ENCODE data around the gene DGKH. TPM values are rescaled to one million over a fixed set of nuclear protein-coding genes. Genes with fewer than 3 reads are reported as not detected.

DGKH gene
- total RNA-seq, 1 experiment from 2014 or later, result 9.3 TPM

GRCh38 chr13:42002066-42002465 lies 46.4 kb upstream of the DGKH start:
- Histone ChIP-seq H3K9me3 (ENCODE audit: insufficient read depth, low read depth) (no peaks in the 10 kb centered on the region), H3K36me3 (ENCODE audit: low read depth) (no peaks in the 10 kb centered on the region), H3K27me3 (ENCODE audit: insufficient read depth, low read depth) (no peaks in the 10 kb centered on the region), H3K4me1 (replicated peaks; ENCODE audit: insufficient read depth) (no peaks in the 10 kb centered on the region), H2AFZ (no peak overlapping the region), H3K4me2 (no peak overlapping the region), H3K4me3 (no peak overlapping the region), H3F3A (ENCODE audit: insufficient read depth, low read depth) (no peaks in the 10 kb centered on the region), H3K27ac (no peak overlapping the region), H4K20me1 (ENCODE audit: insufficient read depth) (no peaks in the 10 kb centered on the region), H3K79me2 (ENCODE audit: low read depth) (no peaks in the 10 kb centered on the region), H3K9me2 (ENCODE audit: insufficient read depth) (no peaks in the 10 kb centered on the region)
- BruUV-seq (replicated peaks), result no TSS peak
- ChIA-PET CTCF (no interaction called here), POLR2A (ENCODE audit: unreplicated experiment) (no interaction called here)
- intact Hi-C loops (cut with micrococcal nuclease; ENCODE audit: unreplicated experiment), result no loop called here
- DNase-seq, result no peak
- TF ChIP-seq CTCF (conservative IDR thresholded peaks at IDR 0.05) (no peak), EZH2 (IDR thresholded peaks at IDR 0.05; ENCODE audit: low read depth) (no peak)

- no peaks in the 10 kb centered on the region for H3K9me3 ChIP-seq (ENCODE audit: insufficient read depth, low read depth)
- ChIA-PET CTCF (no interaction called here), POLR2A (ENCODE audit: unreplicated experiment) (no interaction called here)
- intact Hi-C loops (cut with micrococcal nuclease; ENCODE audit: unreplicated experiment), result no loop called here
- no peak overlapping the region for H3K27ac ChIP-seq
- no peaks in the 10 kb centered on the region for H3K79me2 ChIP-seq (ENCODE audit: low read depth)
- peak in 1 of 2 experiments; percentile 53 for DNase-seq
- no peaks in the 10 kb centered on the region for H3K9me2 ChIP-seq (ENCODE audit: insufficient read depth)
- H3K4me3 ChIP-seq, result no peak overlapping the region
- TF ChIP-seq CTCF (conservative IDR thresholded peaks at IDR 0.05) (no peak), EZH2 (IDR thresholded peaks at IDR 0.05; ENCODE audit: low read depth) (no peak)
- no TSS peak for BruUV-seq (replicated peaks)
- H2AFZ ChIP-seq, result no peak overlapping the region
- no peaks in the 10 kb centered on the region for H3K4me1 ChIP-seq (replicated peaks; ENCODE audit: insufficient read depth)
- H3K36me3 ChIP-seq (ENCODE audit: low read depth), result no peaks in the 10 kb centered on the region
- H3F3A ChIP-seq (ENCODE audit: insufficient read depth, low read depth), result no peaks in the 10 kb centered on the region
- H4K20me1 ChIP-seq (ENCODE audit: insufficient read depth), result no peaks in the 10 kb centered on the region
- no peak overlapping the region for H3K4me2 ChIP-seq
- H3K27me3 ChIP-seq (ENCODE audit: insufficient read depth, low read depth), result no peaks in the 10 kb centered on the region
Observed at GRCh38 chr13:42007844-42008243, 40.6 kb upstream of the DGKH start.

GRCh38 chr13:42009057-42009456 lies 39.4 kb upstream of the DGKH start:
- BruUV-seq (replicated peaks), result no TSS peak

More at GRCh38 chr13:42009057-42009456, 39.4 kb upstream of the DGKH start:
- no peaks in the 10 kb centered on the region for H4K20me1 ChIP-seq (ENCODE audit: insufficient read depth)
- no peaks in the 10 kb centered on the region for H3K4me1 ChIP-seq (replicated peaks; ENCODE audit: insufficient read depth)
- no peaks in the 10 kb centered on the region for H3F3A ChIP-seq (ENCODE audit: insufficient read depth, low read depth)
- ChIA-PET CTCF (no interaction called here), POLR2A (ENCODE audit: unreplicated experiment) (no interaction called here)
- no peaks in the 10 kb centered on the region for H3K9me3 ChIP-seq (ENCODE audit: insufficient read depth, low read depth)
- no peak overlapping the region for H3K4me2 ChIP-seq
- no peaks in the 10 kb centered on the region for H3K27me3 ChIP-seq (ENCODE audit: insufficient read depth, low read depth)
- intact Hi-C loops (cut with micrococcal nuclease; ENCODE audit: unreplicated experiment), result no loop called here
- DNase-seq, result no peak
- H3K36me3 ChIP-seq (ENCODE audit: low read depth), result no peaks in the 10 kb centered on the region
- H3K9me2 ChIP-seq (ENCODE audit: insufficient read depth), result no peaks in the 10 kb centered on the region
- TF ChIP-seq EZH2 (IDR thresholded peaks at IDR 0.05; ENCODE audit: low read depth), result no peak
- TF ChIP-seq CTCF (conservative IDR thresholded peaks at IDR 0.05), result no peak
- no peak overlapping the region for H3K4me3 ChIP-seq
- no peak overlapping the region for H2AFZ ChIP-seq
- no peak overlapping the region for H3K27ac ChIP-seq
- no peaks in the 10 kb centered on the region for H3K79me2 ChIP-seq (ENCODE audit: low read depth)

All from PC-9 (cell line).